NT2/D1 (cell line): ENCODE data around the gene UQCC5.

Experiments
- DNase-seq: peaks from one replicate; pipeline ENCODE4 v3.0.0-alpha.2; 2011; ENCODE audit warnings: low read depth, low spot score
- H3K27me3 ChIP-seq: 2 replicates; pipeline ENCODE4 v1.6.0; 2011; ENCODE audit warnings: mild to moderate bottlenecking; ENCODE audit not compliant: insufficient read length, insufficient read depth
- H3K36me3 ChIP-seq: 2 replicates; pipeline ENCODE4 v1.6.1; 2011; ENCODE audit warnings: mild to moderate bottlenecking, low read length, mixed read lengths; ENCODE audit not compliant: insufficient read depth, insufficient read length
- H3K4me1 ChIP-seq: 2 replicates; pipeline ENCODE4 v1.5.1; 2011; ENCODE audit not compliant: insufficient read depth, insufficient read length
- H3K4me3 ChIP-seq: 2 replicates; pipeline ENCODE4 v1.5.1; 2011; ENCODE audit warnings: low read depth; ENCODE audit not compliant: insufficient read length
- H3K9ac ChIP-seq: 2 replicates; pipeline ENCODE4 v1.6.0; 2011; ENCODE audit warnings: low read depth; ENCODE audit not compliant: insufficient read length
- H3K9me3 ChIP-seq: 2 replicates; pipeline ENCODE4 v1.5.1; 2011; ENCODE audit warnings: mild to moderate bottlenecking, low read length; ENCODE audit not compliant: insufficient read depth
- SUZ12 ChIP-seq: IDR thresholded peaks from 2 replicates; pipeline ENCODE4 v1.6.1; 2011; ENCODE audit not compliant: insufficient read length, insufficient read depth; ENCODE audit errors: extremely low read depth
- YY1 ChIP-seq: IDR thresholded peaks from 2 replicates; pipeline ENCODE4 v1.6.1; 2011; ENCODE audit not compliant: insufficient read length, insufficient read depth
- ZNF274 ChIP-seq: IDR thresholded peaks from 2 replicates; pipeline ENCODE4 v1.6.1; 2011; ENCODE audit warnings: mild to moderate bottlenecking, low read depth, low read length

Gene UQCC5

DNA sequence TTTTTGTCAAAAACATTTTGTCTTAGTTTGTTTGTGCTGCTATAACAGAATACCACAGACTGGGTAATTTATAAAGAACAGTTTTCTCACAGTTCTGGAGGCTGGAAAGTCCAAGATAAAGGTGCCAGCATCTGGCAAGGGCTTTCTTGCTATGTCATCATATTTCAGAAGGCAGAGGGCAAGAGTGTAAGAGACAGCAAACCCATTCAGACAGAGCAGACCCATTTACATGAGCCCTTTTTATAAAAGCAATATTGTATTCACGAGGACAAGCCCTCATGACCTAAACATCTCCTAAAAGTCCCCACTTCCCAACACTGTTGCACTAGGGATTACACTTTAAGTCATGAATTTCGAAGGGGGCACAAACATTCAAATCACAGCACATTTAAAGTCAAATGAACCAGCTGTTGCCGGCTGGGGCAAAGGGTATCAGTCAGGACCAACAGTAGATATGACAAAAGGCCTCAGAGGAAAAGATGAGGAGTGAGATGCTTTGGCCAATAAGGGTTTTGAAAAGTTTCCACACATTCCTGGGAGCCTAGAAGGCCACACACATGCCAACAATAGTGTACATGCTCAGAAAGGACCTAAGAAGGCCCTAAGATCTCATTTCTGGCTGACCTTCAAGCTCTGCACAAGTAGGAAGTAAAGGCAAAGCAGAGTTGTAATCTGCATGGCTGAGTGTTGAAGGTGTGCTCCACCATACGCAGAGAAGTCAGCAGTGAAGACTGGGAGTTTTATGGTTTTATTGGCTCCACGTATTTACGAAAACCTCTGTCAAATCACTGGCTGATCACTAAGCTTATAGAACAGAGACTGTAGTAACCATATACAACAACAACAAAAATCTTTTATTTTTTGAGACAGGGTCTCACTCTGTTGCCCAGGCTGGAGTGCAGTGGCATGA lies 37.9 kb downstream of the UQCC5 start:
- H3K9ac ChIP-seq, result no peak overlapping the region
- TF ChIP-seq SUZ12 (no peak), YY1 (no peak), ZNF274 (no peak)
- no peak for DNase-seq
- no peaks in the 10 kb centered on the region for H3K9me3 ChIP-seq
- peaks cover 68% of the 10 kb centered on the region for H3K36me3 ChIP-seq
- H3K4me3 ChIP-seq, result no peak overlapping the region
- H3K27me3 ChIP-seq, result no peaks in the 10 kb centered on the region
- H3K4me1 ChIP-seq, result no peaks in the 10 kb centered on the region
